Astrocyte of the spinal cord (primary cell): ENCODE measurements around the gene SND1.

Experiments used
- DNase-seq: peaks from one replicate; pipeline ENCODE4 v3.0.0; 2011; ENCODE audit warnings: low read depth, low spot score
- H3K4me3 ChIP-seq: 2 replicates; pipeline ENCODE4 v1.5.1; 2011; ENCODE audit warnings: low read depth, mild to moderate bottlenecking, low read length, moderate library complexity
- in situ Hi-C: cut with HindIII; loops from 2 replicates; pipeline ENCODE4 v1.10.0; 2017; ENCODE audit warnings: low sequenced_read_pairs
- TF ChIP-seq, protein P1 (sequence below): IDR thresholded peaks from 2 replicates; pipeline ENCODE4 v1.5.1; 2012; ENCODE audit warnings: low read depth, mild to moderate bottlenecking, low read length, inconsistent platforms

The SND1 gene

DNA sequence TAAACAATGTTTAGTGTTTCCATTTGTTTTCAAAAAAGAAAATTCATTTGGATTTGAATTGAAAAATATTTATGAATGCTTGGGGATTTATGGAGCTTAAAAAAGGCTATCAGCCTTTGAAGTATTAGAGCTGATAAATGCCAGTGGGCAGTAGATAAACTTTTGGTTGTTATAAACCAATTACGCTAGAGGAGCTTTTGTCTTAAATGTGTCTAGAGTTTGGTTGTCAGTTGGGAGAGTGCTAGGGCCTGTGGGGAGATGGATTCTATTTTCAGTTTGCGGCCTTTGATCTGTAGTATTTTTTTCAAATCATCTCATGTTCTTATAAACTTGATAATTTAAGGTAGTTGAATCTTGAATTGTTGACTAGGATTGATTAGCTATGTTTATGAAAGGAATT lies 104.0 kb downstream of the SND1 start:
- no peak overlapping the region for H3K4me3 ChIP-seq
- no peak for DNase-seq
- TF ChIP-seq, protein P1, sequence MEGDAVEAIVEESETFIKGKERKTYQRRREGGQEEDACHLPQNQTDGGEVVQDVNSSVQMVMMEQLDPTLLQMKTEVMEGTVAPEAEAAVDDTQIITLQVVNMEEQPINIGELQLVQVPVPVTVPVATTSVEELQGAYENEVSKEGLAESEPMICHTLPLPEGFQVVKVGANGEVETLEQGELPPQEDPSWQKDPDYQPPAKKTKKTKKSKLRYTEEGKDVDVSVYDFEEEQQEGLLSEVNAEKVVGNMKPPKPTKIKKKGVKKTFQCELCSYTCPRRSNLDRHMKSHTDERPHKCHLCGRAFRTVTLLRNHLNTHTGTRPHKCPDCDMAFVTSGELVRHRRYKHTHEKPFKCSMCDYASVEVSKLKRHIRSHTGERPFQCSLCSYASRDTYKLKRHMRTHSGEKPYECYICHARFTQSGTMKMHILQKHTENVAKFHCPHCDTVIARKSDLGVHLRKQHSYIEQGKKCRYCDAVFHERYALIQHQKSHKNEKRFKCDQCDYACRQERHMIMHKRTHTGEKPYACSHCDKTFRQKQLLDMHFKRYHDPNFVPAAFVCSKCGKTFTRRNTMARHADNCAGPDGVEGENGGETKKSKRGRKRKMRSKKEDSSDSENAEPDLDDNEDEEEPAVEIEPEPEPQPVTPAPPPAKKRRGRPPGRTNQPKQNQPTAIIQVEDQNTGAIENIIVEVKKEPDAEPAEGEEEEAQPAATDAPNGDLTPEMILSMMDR = no peak
- in situ Hi-C loops = no loop called here

DNA sequence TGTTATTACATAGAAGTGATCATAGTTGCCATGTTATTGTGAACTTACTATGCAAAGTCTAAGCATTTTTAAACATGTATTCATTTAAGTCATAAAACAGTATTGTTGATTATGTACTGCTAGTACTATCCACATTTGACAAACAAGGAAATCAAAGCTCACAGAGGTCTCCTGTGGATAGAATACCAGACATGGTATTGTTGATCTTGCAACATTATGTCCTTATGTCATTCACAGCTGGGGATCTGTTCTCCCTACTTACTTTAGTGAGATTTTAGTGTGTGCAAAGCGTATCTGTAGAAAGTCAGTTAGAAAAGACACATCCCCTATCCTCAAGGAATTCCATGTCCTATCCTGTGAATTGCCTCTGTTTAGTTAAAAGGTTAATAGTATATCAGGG lies 106.1 kb downstream of the SND1 start:
- in situ Hi-C loops = no loop called here
- TF ChIP-seq, protein P1 = no peak
- H3K4me3 ChIP-seq = no peak overlapping the region
- peak; percentile 38 for DNase-seq

DNA sequence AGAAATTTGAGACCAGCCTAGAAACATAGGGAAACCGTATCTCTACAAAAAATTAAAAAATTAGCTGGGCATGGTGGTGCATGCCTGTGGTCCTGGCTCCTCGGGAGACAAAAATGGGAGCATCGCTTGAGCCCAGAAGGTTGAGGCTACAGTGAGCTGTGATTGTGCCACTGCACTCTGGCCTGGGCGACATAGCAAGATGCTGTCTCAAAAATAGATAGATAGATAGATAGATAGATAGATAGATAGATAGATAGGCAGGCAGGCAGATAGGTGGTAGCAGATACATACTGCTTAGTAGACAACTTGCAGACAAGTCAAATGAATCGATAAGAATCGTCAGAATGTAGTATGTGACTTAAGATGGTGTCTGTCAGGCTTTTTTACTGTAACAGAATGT lies 106.9 kb downstream of the SND1 start:
- no peak for DNase-seq
- TF ChIP-seq, protein P1 = no peak
- in situ Hi-C loops = no loop called here
- no peak overlapping the region for H3K4me3 ChIP-seq

DNA sequence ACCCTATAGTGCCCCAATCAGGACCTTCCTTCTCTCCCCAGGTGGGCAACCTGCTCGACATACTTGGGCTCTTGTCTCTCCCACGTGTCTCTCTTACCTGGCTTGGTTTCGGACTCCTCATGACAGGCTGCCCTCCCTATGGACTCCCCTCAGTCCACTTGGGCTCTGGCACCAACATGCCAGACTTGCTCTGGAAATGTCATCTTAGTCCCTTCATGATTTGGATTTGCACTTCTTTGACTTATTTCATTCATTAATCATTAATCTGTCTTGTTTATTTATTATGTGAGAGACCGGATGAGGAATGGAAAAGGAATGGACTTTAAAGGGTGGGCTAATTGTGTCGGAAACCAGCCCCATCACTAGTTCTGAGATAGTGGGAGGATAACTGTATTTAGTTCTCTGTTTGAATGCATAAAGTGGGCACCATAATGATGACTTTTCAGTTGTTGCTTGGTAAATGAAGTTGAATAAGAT lies 108.0 kb downstream of the SND1 start:
- DNase-seq = no peak
- TF ChIP-seq, protein P1 = no peak
- in situ Hi-C loops = no loop called here
- H3K4me3 ChIP-seq = no peak overlapping the region

DNA sequence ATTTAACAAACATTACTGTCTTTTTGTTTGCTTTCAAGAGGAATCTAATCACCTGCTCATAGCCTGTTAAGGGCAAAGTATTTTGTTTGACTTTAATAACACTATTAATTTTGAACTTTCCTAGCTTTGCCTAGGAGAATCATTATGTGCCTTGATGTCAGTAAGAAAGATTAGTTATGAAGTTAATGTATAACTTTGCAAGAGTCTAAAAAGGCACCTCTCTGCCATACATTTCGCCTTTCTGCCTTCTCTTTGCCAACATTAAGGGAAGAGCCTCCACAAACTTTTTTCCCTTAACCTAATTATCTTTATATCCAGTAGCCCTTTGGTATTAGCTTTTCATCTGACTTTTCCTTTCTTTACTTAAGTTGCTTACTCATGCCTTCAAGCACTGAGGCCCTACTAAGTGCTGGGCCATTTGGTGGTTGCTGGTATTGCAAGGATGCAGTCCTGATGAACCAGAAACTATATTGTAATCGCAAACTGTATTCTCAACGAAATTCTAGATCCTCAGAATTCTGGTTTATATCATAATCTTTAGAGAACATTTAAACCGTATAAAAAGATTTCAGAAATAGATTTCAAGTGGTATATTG lies 108.5 kb downstream of the SND1 start:
- TF ChIP-seq, protein P1 = no peak
- in situ Hi-C loops = no loop called here
- no peak for DNase-seq
- no peak overlapping the region for H3K4me3 ChIP-seq

DNA sequence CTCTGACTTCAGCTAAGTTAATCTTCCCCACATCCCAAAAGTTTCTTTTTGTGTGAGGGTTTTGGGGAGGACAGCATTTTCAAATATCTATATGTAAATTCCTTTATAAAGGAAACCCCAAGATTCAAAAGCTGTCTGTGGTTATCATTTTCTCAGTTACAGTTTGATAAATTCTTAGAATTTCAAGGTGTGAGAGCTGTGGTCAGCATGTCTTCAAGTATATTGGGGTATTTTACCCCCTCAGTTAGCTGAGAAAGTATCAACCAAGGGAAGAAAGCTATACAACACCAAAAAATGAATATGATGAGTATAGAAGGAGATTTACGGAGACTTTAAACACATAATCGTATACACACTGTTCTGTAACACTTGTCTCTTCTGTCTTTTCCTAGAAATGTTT lies 109.2 kb downstream of the SND1 start:
- DNase-seq = no peak
- in situ Hi-C loops = no loop called here
- H3K4me3 ChIP-seq = no peak overlapping the region
- TF ChIP-seq, protein P1 = no peak
